Activated T-helper 2 cell treated with anti-CD3 and anti-CD28 coated beads, Interferon-gamma antibody, Interleukin-2, Interleukin-4, amounts not matched to agents 10 μg/mL and 5 μg/mL and 100 μg/mL, durations not matched to agents 14 hours and 24 hours and 36 hours (primary cell): ENCODE measurements around the gene PLCL1. TPM values are rescaled to one million over a fixed set of nuclear protein-coding genes. Genes with fewer than 3 reads are reported as not detected.

Experiments used
- DNase-seq: peaks from one replicate; pipeline ENCODE4 v3.0.0; 2021; ENCODE audit warnings: low spot score
- H3K27ac Mint-ChIP-seq: one replicate; pipeline ENCODE4 v1.8.0; 2021; ENCODE audit warnings: mixed read lengths
- H3K27me3 Mint-ChIP-seq: one replicate; pipeline ENCODE4 v1.8.0; 2021; ENCODE audit warnings: low read depth, mixed read lengths
- H3K36me3 Mint-ChIP-seq: one replicate; pipeline ENCODE4 v1.8.0; 2021; ENCODE audit warnings: low read depth, mixed read lengths
- H3K4me1 Mint-ChIP-seq: one replicate; pipeline ENCODE4 v1.8.0; 2021; ENCODE audit warnings: low read depth, mixed read lengths
- H3K4me3 Mint-ChIP-seq: one replicate; pipeline ENCODE4 v1.8.0; 2021; ENCODE audit warnings: low read depth, mild to moderate bottlenecking, moderate library complexity, mixed read lengths
- H3K9me3 Mint-ChIP-seq: one replicate; pipeline ENCODE4 v1.8.0; 2021; ENCODE audit warnings: mixed read lengths
- intact Hi-C: fragments of 100-400 bp; cut with micrococcal nuclease; formaldehyde crosslinking; loops from one replicate; pipeline ENCODE4 v1.15.1; 2023
- total RNA-seq: library from RNA; stranded (reverse); gene quantifications from 2 replicates; pipeline ENCODE4 v1.2.3, GENCODE V29; 2022

PLCL1 gene
- total RNA-seq, 1 donor from 2014 or later = 1.8 TPM

DNA sequence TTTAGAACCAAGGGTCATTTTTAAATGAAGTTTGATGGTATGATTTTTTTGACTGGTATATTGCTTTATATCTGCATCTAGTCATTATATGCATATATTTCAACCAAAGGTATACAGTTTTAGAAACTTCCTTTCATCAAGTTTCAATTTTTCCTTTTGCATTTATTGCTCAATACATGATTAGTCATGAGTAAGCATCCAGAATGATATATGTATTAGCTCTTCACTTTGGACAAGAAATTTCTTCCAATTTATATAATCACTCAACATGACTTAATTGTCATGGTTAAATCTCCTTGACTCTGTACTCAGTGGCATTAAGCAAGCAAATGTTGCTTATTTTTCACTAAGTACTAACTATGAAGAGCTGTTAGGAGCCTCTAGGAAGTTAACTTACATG, 123.6 kb downstream of the PLCL1 start:
- Mint-ChIP-seq H3K4me1 (peaks cover 16% of the 10 kb centered on the region), H3K27ac (no peak overlapping the region), H3K27me3 (peaks cover 3% of the 10 kb centered on the region), H3K9me3 (peaks cover 4% of the 10 kb centered on the region), H3K36me3 (peaks cover 4% of the 10 kb centered on the region), H3K4me3 (no peak overlapping the region)
- intact Hi-C loops = no loop called here
- no peak for DNase-seq

DNA sequence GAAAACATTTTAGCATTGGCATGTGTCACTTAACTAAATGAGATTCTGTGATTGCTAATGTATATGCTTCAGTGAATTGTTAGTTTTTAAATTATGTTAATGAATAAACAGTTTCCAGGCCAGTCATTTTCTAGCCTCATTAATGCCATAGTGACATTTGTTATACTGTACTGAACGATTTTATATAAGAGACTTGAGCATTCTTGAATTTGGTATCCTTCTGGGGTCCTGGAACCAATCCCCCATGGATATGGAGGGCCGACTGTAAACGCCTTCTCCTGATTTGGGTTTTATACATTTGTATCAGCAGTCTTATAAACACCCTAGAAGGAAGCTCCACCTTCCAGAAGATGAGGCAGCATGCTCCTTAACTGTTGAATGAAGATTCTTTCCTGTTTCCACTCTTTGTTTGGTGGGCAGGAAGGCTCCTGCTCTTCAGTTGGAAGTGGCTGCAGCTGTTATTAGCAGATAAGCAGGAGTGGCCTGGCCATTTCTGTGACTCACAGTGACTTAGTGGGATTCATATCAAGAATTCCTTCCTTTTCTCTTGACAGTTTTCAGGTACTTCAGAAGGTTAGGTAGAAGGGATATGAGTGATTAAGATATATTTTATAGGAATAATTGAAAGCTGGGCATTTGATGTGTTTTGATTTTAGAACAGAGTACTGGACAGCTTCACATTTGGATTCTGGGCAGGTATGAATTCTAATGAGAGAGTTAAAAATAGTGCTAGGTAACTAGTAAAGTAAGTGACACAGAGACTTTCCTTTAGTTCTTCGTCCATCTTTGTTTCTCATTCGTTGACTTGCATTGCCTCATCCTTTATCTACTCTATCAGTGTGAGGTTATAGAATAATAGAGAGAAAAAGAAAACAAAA, 124.9 kb downstream of the PLCL1 start:
- H3K36me3 Mint-ChIP-seq = peaks cover 3% of the 10 kb centered on the region
- H3K4me1 Mint-ChIP-seq = peaks cover 25% of the 10 kb centered on the region
- intact Hi-C loops = no loop called here
- DNase-seq = no peak
- H3K4me3 Mint-ChIP-seq = no peak overlapping the region
- H3K9me3 Mint-ChIP-seq = peaks cover 4% of the 10 kb centered on the region
- peaks cover 3% of the 10 kb centered on the region for H3K27me3 Mint-ChIP-seq
- no peak overlapping the region for H3K27ac Mint-ChIP-seq

DNA sequence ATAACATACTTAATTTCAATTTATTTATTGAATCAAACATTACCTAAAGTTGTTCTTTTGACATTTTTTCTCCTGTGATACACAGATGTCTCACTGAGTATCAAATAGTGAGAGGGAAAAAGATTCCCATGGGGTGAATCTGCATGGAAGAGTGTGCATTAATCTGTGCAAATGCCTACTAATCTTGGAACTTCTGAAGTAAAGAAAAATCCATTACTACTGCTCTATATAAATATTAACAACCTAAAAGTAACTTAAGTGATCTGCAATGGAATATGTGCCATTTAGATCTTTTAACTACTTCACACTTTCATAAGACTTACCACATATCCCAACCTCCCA, 125.5 kb downstream of the PLCL1 start:
- Mint-ChIP-seq H3K27me3 (peaks cover 3% of the 10 kb centered on the region), H3K4me1 (peaks cover 29% of the 10 kb centered on the region), H3K36me3 (no peaks in the 10 kb centered on the region), H3K27ac (no peak overlapping the region), H3K9me3 (peaks cover 4% of the 10 kb centered on the region), H3K4me3 (no peak overlapping the region)
- DNase-seq = no peak
- intact Hi-C loops = loop anchor here (5.0 kb wide), 1 partner anchor 123 kb away; no protein-coding TSS in a partner anchor

GRCh38 chr2:197930570-197931278, 126.3 kb downstream of the PLCL1 start:
- H3K4me3 Mint-ChIP-seq = no peak overlapping the region
- no peaks in the 10 kb centered on the region for H3K36me3 Mint-ChIP-seq
- intact Hi-C loops = loop anchor here (5.0 kb wide), 1 partner anchor 123 kb away; no protein-coding TSS in a partner anchor
- H3K27me3 Mint-ChIP-seq = peaks cover 3% of the 10 kb centered on the region
- peaks cover 36% of the 10 kb centered on the region for H3K4me1 Mint-ChIP-seq
- DNase-seq = no peak
- H3K27ac Mint-ChIP-seq = no peak overlapping the region
- peaks cover 8% of the 10 kb centered on the region for H3K9me3 Mint-ChIP-seq

DNA sequence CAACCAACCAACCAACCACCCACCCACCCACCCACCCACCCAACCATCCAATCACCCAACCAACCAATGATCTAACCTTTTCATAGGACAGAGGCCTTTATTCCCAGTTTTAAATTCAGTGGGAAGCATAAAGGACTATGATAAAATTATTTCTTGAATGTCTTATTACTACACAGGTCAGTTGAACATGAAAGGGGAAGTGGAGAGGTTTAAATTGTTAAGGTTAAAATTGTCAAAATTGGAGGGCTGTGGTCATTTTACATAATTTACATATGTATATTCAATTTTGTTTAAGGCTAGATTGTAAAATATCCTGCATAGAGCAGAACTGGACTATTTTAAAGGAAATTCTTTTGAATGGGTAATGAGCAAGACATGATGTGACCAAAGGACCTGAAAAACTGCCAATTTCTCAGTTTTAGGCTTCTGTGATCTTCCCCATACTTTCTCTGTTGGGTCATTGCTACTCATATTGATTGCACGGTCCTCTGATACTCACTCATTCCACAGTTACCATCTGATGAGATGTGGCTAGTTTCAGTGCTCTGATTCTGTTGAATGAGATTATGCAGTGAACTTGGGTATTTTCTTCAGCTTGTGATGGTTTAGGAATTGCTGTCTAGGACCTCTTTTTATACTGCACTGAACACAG, 127.4 kb downstream of the PLCL1 start:
- intact Hi-C loops = loop anchor here (1.0 to 5.0 kb wide), 3 partner anchors 93 to 124 kb away; no protein-coding TSS in a partner anchor

DNA sequence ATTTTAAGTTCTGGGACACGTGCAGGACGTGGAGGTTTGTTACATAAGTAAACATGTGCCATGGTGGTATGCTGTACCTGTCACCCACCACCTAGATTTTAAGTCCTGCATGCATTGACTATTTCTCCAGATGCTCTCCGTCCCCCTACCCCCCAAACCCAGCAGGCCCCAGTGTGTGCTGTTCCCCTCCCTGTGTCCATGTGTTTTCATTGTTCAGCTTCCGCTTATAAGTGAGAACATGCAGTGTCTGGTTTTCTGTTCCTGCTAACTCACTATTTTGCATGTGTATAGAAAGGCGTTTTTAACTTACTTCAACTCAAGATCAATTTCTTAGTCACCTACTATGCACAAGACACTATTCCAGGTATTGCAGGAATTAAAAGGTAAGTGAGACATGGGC, 128.0 kb downstream of the PLCL1 start:
- peaks cover 35% of the 10 kb centered on the region for H3K4me1 Mint-ChIP-seq
- H3K27ac Mint-ChIP-seq = no peak overlapping the region
- peaks cover 7% of the 10 kb centered on the region for H3K27me3 Mint-ChIP-seq
- DNase-seq = no peak
- H3K9me3 Mint-ChIP-seq = peaks cover 9% of the 10 kb centered on the region
- intact Hi-C loops = loop anchor here (1.0 to 5.0 kb wide), 3 partner anchors 94 to 125 kb away; no protein-coding TSS in a partner anchor
- no peak overlapping the region for H3K4me3 Mint-ChIP-seq
- H3K36me3 Mint-ChIP-seq = peaks cover 4% of the 10 kb centered on the region

More for the DNA sequence above, 127.4 kb downstream of the PLCL1 start:
- Mint-ChIP-seq H3K27me3 (peaks cover 6% of the 10 kb centered on the region), H3K27ac (no peak overlapping the region), H3K36me3 (peaks cover 3% of the 10 kb centered on the region), H3K4me3 (no peak overlapping the region), H3K9me3 (peaks cover 11% of the 10 kb centered on the region), H3K4me1 (peaks cover 39% of the 10 kb centered on the region)
- no peak for DNase-seq

DNA sequence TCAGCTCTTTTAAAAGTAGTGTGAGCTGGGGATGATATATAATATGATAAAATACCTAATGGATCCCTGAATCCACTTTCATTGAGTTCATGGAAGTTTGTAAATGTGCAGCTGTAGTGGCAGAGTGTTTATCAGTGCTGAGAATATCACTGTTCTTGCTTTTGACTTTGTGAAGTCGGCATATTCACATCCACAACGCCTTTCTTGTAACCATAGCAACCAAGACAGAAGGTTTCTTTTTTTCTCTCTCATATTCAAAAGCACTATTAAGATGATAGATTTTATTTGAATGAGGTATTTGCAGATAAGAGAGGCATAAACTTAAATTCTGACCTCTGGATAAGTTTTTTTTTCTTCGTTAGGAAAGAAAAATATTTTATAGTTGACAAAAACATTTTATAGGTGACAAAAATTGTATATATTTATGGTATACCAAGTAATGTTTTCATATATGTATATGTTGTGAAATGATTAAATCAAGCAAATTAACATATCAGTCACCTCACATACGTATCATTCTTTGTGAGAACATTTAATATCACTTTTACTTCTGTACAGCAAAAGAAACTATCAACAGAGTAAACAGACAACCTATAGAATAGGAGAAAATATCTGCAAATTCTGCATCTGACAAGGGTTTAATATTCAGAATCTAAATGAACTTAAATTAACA, 130.0 kb downstream of the PLCL1 start:
- Mint-ChIP-seq H3K4me3 (peak overlapping the region; percentile 42), H3K36me3 (peaks cover 4% of the 10 kb centered on the region), H3K27me3 (peaks cover 10% of the 10 kb centered on the region), H3K9me3 (peaks cover 15% of the 10 kb centered on the region), H3K27ac (peak overlapping the region; percentile 63), H3K4me1 (peaks cover 43% of the 10 kb centered on the region)
- DNase-seq = no peak
- intact Hi-C loops = loop anchor here (2.0 to 5.0 kb wide), 3 partner anchors 46 to 127 kb away; no protein-coding TSS in a partner anchor

DNA sequence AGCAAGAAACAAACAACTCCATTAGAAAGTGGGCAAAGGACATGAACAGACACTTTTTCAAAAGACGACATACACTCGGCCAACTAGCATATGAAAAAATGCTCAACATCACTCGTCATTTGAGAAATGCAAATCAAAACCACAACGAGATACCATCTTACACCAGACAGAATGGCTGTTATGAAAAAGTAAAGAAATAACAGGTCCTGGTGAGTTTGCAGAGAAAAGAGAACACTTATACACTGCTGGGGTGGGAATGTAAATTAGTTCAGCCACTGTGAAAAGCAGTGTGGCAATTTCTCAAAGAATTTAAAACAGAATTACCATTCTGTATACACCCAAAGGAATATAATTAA, 130.5 kb downstream of the PLCL1 start:
- Mint-ChIP-seq H3K27me3 (peaks cover 9% of the 10 kb centered on the region), H3K27ac (peak overlapping the region; percentile 63), H3K4me1 (peaks cover 43% of the 10 kb centered on the region), H3K4me3 (peak overlapping the region; percentile 42), H3K36me3 (peaks cover 4% of the 10 kb centered on the region), H3K9me3 (peaks cover 15% of the 10 kb centered on the region)
- intact Hi-C loops = loop anchor here (1.0 to 5.0 kb wide), 5 partner anchors 17 to 128 kb away; no protein-coding TSS in a partner anchor
- no peak for DNase-seq

GRCh38 chr2:197937814-197938213, 133.4 kb downstream of the PLCL1 start:
- intact Hi-C loops = no loop called here
- no peak for DNase-seq
- H3K9me3 Mint-ChIP-seq = peaks cover 15% of the 10 kb centered on the region
- H3K4me3 Mint-ChIP-seq = no peak overlapping the region
- peaks cover 45% of the 10 kb centered on the region for H3K4me1 Mint-ChIP-seq
- H3K27me3 Mint-ChIP-seq = peaks cover 14% of the 10 kb centered on the region
- peaks cover 4% of the 10 kb centered on the region for H3K36me3 Mint-ChIP-seq
- no peak overlapping the region for H3K27ac Mint-ChIP-seq

GRCh38 chr2:197938555-197938954, 134.2 kb downstream of the PLCL1 start:
- intact Hi-C loops = no loop called here

GRCh38 chr2:197939787-197940186, 135.4 kb downstream of the PLCL1 start:
- DNase-seq = no peak
- peaks cover 45% of the 10 kb centered on the region for H3K4me1 Mint-ChIP-seq
- H3K9me3 Mint-ChIP-seq = peaks cover 15% of the 10 kb centered on the region
- intact Hi-C loops = no loop called here
- peaks cover 14% of the 10 kb centered on the region for H3K27me3 Mint-ChIP-seq
- H3K27ac Mint-ChIP-seq = no peak overlapping the region
- H3K4me3 Mint-ChIP-seq = no peak overlapping the region
- H3K36me3 Mint-ChIP-seq = peaks cover 4% of the 10 kb centered on the region

More at GRCh38 chr2:197938555-197938954, 134.2 kb downstream of the PLCL1 start:
- H3K27ac Mint-ChIP-seq = no peak overlapping the region
- peaks cover 42% of the 10 kb centered on the region for H3K4me1 Mint-ChIP-seq
- H3K9me3 Mint-ChIP-seq = peaks cover 15% of the 10 kb centered on the region
- peaks cover 4% of the 10 kb centered on the region for H3K36me3 Mint-ChIP-seq
- DNase-seq = no peak
- no peak overlapping the region for H3K4me3 Mint-ChIP-seq
- peaks cover 14% of the 10 kb centered on the region for H3K27me3 Mint-ChIP-seq

GRCh38 chr2:197940382-197940781, 136.0 kb downstream of the PLCL1 start:
- H3K4me3 Mint-ChIP-seq = no peak overlapping the region
- peaks cover 11% of the 10 kb centered on the region for H3K9me3 Mint-ChIP-seq
- peaks cover 14% of the 10 kb centered on the region for H3K27me3 Mint-ChIP-seq
- DNase-seq = no peak
- peaks cover 4% of the 10 kb centered on the region for H3K36me3 Mint-ChIP-seq
- H3K4me1 Mint-ChIP-seq = peaks cover 44% of the 10 kb centered on the region
- H3K27ac Mint-ChIP-seq = no peak overlapping the region
- intact Hi-C loops = no loop called here
